Omental fat pad (tissue), 4 donors: Measurements from ENCODE around the gene ZNF37A. TPM values are rescaled to one million over a fixed set of nuclear protein-coding genes. Genes with fewer than 3 reads are reported as not detected.
"Not testable (repeated sequence)": the region's sequence is repeated elsewhere in the genome, so short reads cannot be mapped to it uniquely, and the experiment has no call there.

ENCODE experiments used
- ATAC-seq: fragments of 150-250 bp; one replicate; pipeline ENCODE4 v1.9.1; 2016; ENCODE audit warnings: mild to moderate bottlenecking, moderate library complexity; ENCODE audit not compliant: low FRiP score
- DNase-seq: peaks from one replicate; pipeline ENCODE4 v3.0.0-alpha.2; 2019; ENCODE audit warnings: low spot score
- total RNA-seq, 4 donors: library from RNA; depleted of rRNA; stranded (reverse); fragments of >200 nt; gene quantifications; one replicate each; pipeline ENCODE4 v1.1.0, GENCODE V29; 2016
- TF ChIP-seq, protein P1 (sequence below), 3 donors: fragments of 450-650 bp; IDR thresholded peaks; one replicate each; pipeline ENCODE4 v1.5.1; 2016 to 2017; ENCODE audit warnings: antibody characterized with exemption in 3 of 3, mild to moderate bottlenecking in 3 of 3, moderate library complexity in 2 of 3

The ZNF37A gene
- total RNA-seq, 4 donors from 2014 or later: 15.0 to 27.0 (median 20.7) TPM

DNA sequence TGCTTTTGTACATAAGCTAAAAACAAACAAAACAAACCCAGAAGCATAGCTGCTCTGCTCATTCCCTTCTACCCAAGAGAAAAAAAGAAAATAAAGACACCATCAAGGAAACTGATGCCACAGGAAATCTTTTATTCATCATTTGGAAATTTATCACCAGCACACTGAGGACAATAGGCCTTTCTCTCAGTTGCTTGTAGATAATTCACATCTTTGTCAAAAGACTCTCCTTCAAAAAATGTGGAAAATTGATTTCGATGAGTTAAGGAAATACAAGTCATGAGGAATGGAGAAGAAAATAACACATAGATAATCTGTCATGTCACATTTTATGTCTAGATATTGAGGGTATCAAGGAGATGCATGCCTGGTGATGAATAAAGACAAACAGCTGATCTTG, 53.5 kb downstream of the ZNF37A start:
- DNase-seq: no peak
- TF ChIP-seq, protein P1, sequence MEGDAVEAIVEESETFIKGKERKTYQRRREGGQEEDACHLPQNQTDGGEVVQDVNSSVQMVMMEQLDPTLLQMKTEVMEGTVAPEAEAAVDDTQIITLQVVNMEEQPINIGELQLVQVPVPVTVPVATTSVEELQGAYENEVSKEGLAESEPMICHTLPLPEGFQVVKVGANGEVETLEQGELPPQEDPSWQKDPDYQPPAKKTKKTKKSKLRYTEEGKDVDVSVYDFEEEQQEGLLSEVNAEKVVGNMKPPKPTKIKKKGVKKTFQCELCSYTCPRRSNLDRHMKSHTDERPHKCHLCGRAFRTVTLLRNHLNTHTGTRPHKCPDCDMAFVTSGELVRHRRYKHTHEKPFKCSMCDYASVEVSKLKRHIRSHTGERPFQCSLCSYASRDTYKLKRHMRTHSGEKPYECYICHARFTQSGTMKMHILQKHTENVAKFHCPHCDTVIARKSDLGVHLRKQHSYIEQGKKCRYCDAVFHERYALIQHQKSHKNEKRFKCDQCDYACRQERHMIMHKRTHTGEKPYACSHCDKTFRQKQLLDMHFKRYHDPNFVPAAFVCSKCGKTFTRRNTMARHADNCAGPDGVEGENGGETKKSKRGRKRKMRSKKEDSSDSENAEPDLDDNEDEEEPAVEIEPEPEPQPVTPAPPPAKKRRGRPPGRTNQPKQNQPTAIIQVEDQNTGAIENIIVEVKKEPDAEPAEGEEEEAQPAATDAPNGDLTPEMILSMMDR (IDR thresholded peaks at IDR 0.05): no peak
- no peak for ATAC-seq

DNA sequence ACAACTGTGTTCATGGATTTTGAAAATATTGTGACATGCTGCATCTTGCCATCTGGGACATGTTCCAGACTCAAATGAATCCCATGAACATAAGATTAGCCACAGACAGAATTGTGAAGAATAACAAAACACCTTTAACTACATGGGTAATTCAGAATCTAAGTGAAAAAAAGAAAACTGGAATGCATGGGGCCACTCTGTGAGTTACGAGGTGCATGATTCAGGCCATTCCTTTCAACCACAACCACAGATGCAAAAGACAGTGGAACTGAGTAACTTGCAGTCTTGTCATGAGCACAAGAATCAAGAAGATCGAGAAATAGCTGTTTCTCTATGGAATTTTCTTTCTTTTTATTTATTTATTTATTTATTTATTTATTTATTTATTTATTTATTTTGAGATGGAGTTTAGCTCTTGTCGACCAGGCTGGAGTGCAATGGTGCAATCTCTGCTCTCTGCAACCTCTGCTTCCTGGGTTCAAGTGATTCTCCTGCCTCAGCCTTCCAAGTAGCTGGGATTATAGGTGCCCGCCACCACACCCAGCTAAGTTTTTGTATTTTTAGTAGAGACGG, 56.8 kb downstream of the ZNF37A start:
- ATAC-seq, DNase-seq: not testable (repeated sequence)

GRCh38 chr10:38156416-38157269, 62.5 kb downstream of the ZNF37A start:
- TF ChIP-seq, protein P1 (IDR thresholded peaks at IDR 0.05): no peak
- ATAC-seq: no peak
- DNase-seq: no peak

DNA sequence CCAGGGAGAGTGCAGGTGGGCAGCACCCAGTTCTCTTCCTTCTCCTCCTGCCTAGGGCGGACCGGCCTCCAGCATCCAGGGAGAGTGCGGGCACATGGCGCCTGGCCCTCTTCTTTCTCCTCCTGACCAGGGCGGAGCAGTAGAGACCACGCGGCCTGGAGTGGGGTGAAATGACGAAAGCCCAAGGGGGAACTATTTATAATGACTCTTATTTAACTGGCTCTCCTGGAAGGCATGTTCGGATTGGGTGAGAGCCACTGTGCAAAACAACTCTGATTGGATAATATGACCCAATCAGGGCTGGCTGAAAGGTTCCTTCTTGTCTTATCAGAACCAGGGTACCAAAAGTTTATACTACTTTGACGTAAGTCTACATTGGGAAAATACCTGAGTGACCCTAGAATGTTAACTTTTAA, 63.1 kb downstream of the ZNF37A start:
- TF ChIP-seq, protein P1 (IDR thresholded peaks at IDR 0.05): no peak
- ATAC-seq (no peak), DNase-seq (no peak)

- ATAC-seq: no peak
- TF ChIP-seq, protein P1 (IDR thresholded peaks at IDR 0.05): no peak
- DNase-seq: no peak
Measured at GRCh38 chr10:38159004-38159403, 64.9 kb downstream of the ZNF37A start.

DNA sequence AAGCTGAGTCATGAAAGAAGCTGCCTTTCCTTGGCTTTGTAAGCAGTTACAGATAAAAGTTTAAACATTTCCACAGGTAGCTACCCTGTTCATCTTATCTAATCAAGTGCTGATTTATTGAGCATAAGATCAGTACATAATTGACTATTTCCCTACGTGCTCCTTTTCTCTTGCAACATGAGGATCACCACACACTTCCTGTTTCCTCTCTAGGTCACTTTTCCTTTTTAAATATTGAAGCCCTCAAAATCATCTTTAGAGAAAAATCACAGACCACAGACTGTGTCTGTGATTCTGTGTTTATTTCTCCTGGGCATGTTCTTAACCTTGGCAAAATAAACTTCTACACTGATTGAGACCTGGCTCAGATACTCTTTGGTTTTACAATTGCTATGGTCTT, 69.5 kb downstream of the ZNF37A start:
- TF ChIP-seq, protein P1 (IDR thresholded peaks at IDR 0.05): no peak
- DNase-seq: no peak
- ATAC-seq: no peak

DNA sequence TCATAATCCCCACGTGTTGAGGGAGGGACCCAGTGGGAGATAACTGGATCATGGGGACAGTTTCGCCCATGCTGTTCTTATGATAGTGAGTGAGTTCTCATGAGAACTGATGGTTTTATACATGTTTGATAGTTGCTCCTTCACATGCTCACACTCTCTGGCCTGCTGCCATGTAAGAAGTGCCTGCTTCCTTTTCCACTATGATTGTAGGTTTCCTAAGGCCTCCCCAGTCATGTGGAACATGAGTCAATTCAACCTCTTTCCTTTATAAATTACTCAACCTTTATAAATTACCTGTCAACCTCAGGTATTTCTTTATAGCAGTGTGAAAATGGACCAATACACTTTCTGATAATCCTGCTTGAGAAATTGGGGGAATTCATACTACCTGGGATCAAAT, 80.2 kb downstream of the ZNF37A start:
- DNase-seq (no peak), ATAC-seq (no peak)
- TF ChIP-seq, protein P1 (IDR thresholded peaks at IDR 0.05): no peak
